WERI-Rb-1 (cell line): Measurements from ENCODE around the gene THBS4.

ENCODE experiments used
- DNase-seq: peaks from one replicate; pipeline ENCODE4 v3.0.0-alpha.2; 2020
- H3K27ac ChIP-seq: fragments of 250-450 bp; sonication (Bioruptor Pico); 2 replicates; pipeline ENCODE4 v1.5.1; 2020; ENCODE audit warnings: mild to moderate bottlenecking, moderate library complexity
- H3K27me3 ChIP-seq: fragments of 250-450 bp; sonication (Bioruptor Pico); 2 replicates; pipeline ENCODE4 v1.5.1; 2021; ENCODE audit warnings: mild to moderate bottlenecking, low read depth, moderate library complexity; ENCODE audit not compliant: insufficient read depth, severe bottlenecking
- H3K36me3 ChIP-seq: fragments of 250-450 bp; sonication (Bioruptor Pico); 2 replicates; pipeline ENCODE4 v1.5.1; 2020; ENCODE audit warnings: mild to moderate bottlenecking, moderate library complexity
- H3K4me3 ChIP-seq: 2 replicates; pipeline ENCODE4 v1.5.1; 2011; ENCODE audit warnings: low read depth, mild to moderate bottlenecking, control low read depth, low read length
- H3K9me3 ChIP-seq: fragments of 250-450 bp; sonication (Bioruptor Pico); 2 replicates; pipeline ENCODE4 v1.5.1; 2021; ENCODE audit warnings: mild to moderate bottlenecking, moderate library complexity; ENCODE audit not compliant: severe bottlenecking
- CTCF ChIP-seq: IDR thresholded peaks from 2 replicates; pipeline ENCODE4 v1.5.1; 2011; ENCODE audit warnings: low read depth, mild to moderate bottlenecking, control low read depth, inconsistent platforms, low read length

THBS4 gene

GRCh38 chr5:80037366-80037765 is 2.2 kb downstream of the THBS4 start:
- DNase-seq = no peak

GRCh38 chr5:80039650-80040049 is 4.5 kb downstream of the THBS4 start:
- H3K36me3 ChIP-seq = no peaks in the 10 kb centered on the region
- H3K27me3 ChIP-seq = no peaks in the 10 kb centered on the region
- no peak for TF ChIP-seq CTCF
- DNase-seq = no peak
- no peaks in the 10 kb centered on the region for H3K9me3 ChIP-seq
- no peak overlapping the region for H3K27ac ChIP-seq
- H3K4me3 ChIP-seq = no peak overlapping the region

More at GRCh38 chr5:80037366-80037765, 2.2 kb downstream of the THBS4 start:
- no peaks in the 10 kb centered on the region for H3K9me3 ChIP-seq
- no peaks in the 10 kb centered on the region for H3K36me3 ChIP-seq
- TF ChIP-seq CTCF = no peak
- H3K27me3 ChIP-seq = no peaks in the 10 kb centered on the region
- no peak overlapping the region for H3K4me3 ChIP-seq
- no peak overlapping the region for H3K27ac ChIP-seq

GRCh38 chr5:80041527-80041926 is 6.4 kb downstream of the THBS4 start:
- Histone ChIP-seq H3K4me3 (no peak overlapping the region), H3K36me3 (no peaks in the 10 kb centered on the region), H3K27me3 (no peaks in the 10 kb centered on the region), H3K27ac (no peak overlapping the region), H3K9me3 (no peaks in the 10 kb centered on the region)
- DNase-seq = no peak
- no peak for TF ChIP-seq CTCF

GRCh38 chr5:80042330-80042729 is 7.2 kb downstream of the THBS4 start:
- H3K27me3 ChIP-seq = no peaks in the 10 kb centered on the region
- TF ChIP-seq CTCF = no peak
- DNase-seq = no peak
- H3K27ac ChIP-seq = no peak overlapping the region
- H3K36me3 ChIP-seq = no peaks in the 10 kb centered on the region
- no peak overlapping the region for H3K4me3 ChIP-seq
- no peaks in the 10 kb centered on the region for H3K9me3 ChIP-seq

- Histone ChIP-seq H3K4me3 (no peak overlapping the region), H3K27me3 (no peaks in the 10 kb centered on the region), H3K9me3 (no peaks in the 10 kb centered on the region), H3K27ac (no peak overlapping the region), H3K36me3 (no peaks in the 10 kb centered on the region)
- TF ChIP-seq CTCF = no peak
- no peak for DNase-seq
Measured at GRCh38 chr5:80043187-80043586, 8.0 kb downstream of the THBS4 start.

- H3K4me3 ChIP-seq = no peak overlapping the region
- no peaks in the 10 kb centered on the region for H3K36me3 ChIP-seq
- no peak for TF ChIP-seq CTCF
- no peaks in the 10 kb centered on the region for H3K9me3 ChIP-seq
- no peak overlapping the region for H3K27ac ChIP-seq
- H3K27me3 ChIP-seq = no peaks in the 10 kb centered on the region
- no peak for DNase-seq
Measured at GRCh38 chr5:80048084-80048780, 13.1 kb downstream of the THBS4 start.
